HG03045 (cell line): Measurements from ENCODE around the gene SLC13A5.

ENCODE experiments used
- ATAC-seq: cut with Tn5 transposase; IDR thresholded peaks from one replicate; pipeline ENCODE4 v1.9.1; 2021; ENCODE audit warnings: mild to moderate bottlenecking, moderate library complexity; ENCODE audit not compliant: unreplicated experiment

SLC13A5 gene

DNA sequence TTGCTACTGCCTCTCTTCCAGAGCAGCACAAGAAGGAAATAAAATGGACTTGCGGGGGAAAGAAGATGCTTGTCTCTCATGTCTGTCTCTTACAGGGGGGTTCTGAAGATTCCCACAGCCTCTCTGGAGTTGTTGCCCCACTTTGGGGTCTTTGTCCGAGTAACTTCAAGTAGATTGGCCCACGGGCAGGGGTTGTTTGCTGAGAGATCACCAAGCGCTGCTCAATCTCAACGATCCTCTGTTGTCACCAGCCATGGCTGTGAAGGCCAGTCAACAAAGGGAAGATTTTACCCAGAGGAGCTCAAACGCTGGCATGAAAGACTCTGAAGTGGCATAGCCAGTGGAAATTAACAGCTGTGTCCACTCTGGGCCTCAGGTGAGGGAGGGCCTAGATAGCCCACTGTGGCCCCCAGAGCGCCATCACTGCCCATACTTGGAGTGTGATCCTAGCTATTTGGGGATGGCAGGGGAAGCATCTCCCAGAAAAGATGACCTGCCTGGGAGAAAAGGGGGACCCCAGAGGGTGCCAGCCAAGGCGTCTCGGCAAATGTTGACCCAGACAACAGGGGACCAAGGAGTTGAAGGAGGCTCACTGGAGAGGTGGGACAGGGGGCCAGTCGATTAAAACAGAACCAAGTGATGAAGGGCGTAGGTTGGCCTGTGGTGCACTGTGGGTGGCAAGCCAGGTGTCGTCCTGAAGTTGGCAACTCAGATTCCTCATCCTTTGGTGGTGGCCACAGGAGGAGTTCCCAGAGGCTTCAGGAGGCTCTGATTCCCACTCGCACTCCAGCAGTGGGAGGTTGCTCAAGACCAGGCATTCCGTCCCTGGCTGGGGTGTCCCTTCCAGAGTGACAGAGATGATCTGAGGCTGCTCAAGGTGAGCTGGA lies 28.0 kb downstream of the SLC13A5 start:
- ATAC-seq, result no peak

DNA sequence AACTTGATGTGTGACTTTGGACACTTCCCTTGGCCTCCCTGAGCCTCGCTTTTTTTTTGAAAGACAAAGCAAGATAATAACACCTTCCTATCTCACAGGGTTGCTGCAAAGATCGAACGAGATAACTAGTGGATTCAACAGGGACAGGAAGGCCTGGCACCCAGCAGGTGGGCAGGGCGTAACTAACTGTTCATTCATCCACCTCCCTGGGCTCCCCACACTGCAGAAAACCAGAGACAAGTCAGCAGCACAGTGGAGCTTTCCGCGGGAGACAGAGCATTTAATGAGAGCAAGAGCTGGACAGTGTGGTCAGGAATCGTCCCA lies 28.7 kb downstream of the SLC13A5 start:
- no peak for ATAC-seq

DNA sequence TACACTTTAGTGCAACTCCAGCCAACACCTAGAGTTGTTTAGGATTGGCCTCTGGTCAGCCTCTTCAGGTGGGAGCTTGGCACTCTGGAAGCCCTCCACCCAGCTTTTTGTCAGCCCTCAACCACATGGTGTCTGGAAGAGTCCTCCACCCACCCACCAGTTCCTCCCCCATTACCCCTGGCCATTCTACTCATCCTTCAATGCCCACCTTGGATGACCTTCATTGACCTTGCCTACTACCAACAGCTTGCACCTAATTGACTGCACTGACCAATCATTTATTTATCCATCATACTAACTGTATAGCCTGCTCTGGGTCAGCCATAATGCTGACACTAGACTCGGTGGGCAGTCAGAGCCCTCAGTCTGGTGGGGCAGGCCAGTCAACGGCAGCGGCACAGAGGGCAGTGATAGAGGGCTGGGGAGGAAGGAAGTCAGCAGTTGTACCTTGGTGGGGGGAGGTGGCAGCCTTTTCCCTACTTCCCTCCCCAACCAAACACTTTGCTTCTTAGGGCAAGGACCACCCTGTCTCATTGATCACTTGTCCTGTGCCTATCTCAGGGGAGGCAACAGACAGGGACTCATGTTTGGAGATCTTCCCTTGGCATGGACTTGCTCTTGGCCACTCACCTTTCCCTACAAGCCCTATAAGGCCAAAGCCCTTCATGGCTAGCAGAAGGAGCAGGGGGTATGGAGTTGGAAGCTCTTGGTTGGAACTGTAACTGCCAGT lies 29.3 kb downstream of the SLC13A5 start:
- no peak for ATAC-seq

DNA sequence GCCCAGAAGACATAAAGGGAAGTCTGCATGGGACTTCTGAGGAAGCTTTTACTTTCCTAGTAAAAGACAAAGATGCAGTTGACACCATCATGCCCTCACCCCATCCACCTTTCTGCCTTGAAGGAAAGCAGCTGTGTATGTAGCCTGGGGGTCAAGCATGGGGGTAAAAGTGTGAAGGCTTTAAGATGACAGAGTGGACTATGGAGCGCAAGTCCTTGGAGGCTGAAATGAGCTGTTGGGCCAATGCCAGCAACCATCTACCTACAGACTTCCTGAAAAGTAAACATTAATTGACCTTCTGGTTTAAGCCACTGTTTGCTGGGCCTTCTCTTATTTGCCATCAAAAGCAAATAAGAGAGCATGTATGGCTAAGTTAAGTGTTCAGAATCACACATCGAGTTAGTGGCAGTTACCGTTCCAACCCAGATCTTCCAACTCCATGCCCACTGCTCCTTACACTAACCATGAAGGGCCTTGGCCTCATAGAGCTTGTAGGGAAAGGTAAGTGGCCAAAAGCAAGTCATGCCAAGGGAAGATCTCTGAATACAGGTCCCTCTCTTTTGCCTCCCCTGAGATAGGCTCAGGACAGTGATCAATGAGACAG lies 30.0 kb downstream of the SLC13A5 start:
- ATAC-seq, result no peak

DNA sequence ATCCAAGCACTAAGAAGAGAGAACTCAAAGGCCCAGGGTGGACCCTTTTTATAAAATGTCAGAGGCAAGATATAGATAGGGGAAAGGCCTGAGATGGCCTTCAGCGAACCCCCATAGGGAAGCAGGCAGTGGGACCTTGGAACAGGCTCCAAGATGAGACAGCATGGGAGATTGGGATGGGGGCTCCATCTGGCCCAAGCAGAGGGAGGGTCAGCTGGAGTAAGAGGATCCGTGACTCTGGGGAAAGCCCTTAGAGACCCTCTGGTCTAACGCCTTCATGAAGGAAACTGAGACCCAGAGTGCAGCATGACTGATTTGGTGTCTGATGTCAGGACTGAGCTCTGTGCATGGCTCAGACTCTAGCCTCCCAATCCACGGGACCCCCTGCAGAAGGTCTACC lies 30.8 kb downstream of the SLC13A5 start:
- no peak for ATAC-seq

DNA sequence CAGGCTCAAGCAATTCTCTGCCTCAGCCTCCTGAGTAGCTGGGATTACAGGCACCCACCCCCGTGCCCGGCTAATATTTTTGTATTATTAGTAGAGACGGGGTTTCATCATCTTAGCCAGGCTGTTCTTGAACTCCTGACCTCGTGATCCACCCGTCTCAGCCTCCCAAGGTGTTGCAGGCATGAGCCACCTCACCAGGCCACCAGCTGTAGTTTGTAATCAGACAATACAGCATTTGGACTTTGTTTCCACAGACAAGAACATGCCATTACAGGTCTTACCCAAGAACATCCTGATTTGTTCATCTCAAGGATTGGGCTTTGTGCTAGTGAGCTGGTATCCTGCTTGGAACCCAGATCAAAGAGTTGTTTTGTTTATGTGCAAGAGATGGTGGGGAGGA lies 31.5 kb downstream of the SLC13A5 start:
- no peak for ATAC-seq

DNA sequence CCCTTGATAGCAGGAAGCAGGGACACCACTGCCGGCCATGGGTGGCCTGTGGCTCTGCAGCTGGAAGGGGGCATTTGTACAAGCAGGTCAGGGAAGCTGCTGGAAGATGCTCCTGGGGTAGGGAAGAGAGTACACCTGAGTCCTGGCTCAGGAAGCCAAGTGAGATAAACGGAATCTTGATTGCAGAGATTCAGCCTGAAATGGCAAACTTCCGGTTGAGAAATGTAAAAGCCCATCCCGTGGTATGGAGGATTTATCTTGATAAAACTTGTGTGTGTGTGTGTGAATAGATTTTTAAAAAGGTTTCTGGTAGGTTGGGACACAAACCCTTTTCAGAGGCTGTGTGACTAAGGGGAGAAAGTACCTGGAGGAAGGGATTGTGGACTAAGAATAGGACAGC lies 32.0 kb downstream of the SLC13A5 start:
- ATAC-seq, result no peak

DNA sequence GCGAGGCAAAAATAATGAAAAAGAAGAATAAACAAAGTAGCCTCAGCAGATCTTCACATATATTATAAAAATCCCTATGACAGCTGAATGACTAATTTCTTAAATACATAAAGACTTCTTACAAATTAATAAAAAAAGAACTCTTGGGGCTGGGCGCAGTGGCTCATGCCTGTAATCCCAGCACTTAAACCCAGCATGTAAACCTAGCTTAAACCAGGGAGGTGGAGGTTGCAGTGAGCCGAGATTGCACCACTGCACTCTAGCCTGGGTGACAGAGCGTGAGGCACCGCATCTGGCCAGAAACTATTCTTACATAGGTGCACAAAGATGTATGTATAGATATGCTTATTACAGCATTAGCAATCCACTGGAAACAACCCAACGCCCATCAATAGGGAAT lies 33.9 kb downstream of the SLC13A5 start:
- no peak for ATAC-seq

DNA sequence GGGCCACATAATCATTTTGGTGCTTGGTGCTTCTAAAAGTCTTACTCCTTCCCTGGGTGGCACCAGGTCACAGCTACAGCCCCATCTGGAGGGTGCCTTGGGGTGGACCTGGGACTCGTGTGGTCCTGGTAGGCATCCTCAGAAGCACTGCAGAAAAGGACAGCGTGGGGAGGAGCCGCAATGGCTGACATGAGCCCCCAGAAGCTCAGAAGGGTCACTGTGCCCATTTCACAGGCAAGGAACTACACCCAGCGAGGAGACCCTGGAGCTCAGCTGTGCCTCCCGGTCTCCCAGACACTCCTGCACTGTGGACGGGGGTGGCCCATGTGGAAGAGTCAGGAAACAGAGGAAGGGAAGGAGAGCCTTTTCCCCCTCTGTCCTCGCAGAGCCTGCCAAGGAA lies 35.2 kb downstream of the SLC13A5 start:
- no peak for ATAC-seq

DNA sequence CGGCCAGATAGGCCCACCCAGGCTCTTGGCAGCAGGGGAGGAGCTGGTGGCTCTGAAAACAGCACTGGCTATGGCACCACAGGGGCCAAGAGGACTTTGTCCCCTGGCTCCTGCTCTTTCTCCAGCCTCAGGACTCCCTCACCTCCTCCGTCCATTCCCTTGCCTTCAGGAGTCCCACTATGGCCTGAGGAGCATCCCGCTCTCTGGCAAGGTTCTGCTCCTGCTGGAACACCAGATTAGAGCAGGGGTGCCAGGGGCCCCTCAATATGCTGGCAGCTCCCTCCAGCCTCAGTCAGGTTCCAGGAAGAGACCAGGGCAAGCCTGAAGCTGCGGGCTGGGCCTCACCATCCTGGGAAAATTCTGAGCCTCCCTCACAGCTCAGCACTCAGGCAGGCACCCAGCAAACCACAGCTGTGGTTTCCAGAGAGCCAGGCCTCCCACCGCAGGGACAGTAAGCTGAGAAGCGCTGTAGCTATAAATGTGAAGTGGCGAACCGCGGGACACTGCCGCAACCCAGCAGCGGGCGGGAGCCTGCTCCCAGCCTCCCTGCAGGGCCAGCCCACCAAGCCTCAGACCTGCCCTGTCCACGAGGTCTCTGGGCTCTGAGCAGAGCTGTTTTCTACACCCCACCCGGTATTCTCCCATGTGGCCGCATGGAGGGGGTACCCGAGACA lies 35.9 kb downstream of the SLC13A5 start:
- ATAC-seq, result no peak

DNA sequence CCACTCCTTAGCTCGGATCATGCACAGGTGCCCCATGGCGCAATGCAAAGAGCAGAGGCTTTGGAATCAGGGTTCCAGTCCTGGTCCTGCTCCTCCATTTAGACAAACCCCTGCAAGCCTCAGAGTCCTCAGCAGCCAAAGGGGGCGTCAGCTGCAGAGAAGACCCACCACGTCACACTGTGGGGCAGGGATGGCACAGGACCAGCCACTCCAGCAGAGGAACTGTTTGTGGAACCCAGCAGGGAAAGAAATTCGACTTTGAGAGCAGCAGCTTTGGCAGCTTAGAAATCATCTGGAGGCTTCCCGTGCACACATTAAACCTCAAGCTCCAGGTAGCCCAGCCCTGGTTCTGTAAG lies 36.4 kb downstream of the SLC13A5 start:
- no peak for ATAC-seq

DNA sequence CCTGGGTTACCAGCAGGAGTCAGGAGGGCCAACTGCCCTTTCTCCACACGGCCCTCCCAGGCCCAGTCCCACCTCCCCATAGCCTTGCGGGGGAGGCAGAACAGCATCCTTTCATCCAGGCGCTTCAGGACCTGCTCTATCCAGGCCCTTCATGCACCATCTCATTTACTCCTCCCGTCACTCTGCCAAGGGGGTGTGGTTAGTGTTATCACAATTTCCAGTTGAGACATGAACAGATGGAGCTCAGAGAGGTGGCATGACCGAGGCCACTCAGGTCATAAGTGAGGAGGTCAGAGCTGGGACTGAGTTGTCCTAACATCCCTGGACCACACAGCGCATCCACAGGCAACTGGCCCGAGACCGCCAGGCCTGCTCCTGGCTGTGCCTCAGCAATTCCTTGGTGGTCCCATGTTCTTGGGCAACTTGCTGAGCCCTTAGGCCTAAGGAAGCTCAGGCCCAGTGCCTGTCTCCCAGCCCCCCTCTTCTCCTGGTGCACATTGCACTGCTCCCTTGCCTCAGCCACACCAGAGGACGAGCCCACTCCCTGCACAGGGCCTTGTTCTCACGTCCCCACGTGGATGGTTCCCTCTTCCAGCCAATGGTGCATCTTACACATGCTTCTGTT lies 37.9 kb downstream of the SLC13A5 start:
- ATAC-seq, result no peak

DNA sequence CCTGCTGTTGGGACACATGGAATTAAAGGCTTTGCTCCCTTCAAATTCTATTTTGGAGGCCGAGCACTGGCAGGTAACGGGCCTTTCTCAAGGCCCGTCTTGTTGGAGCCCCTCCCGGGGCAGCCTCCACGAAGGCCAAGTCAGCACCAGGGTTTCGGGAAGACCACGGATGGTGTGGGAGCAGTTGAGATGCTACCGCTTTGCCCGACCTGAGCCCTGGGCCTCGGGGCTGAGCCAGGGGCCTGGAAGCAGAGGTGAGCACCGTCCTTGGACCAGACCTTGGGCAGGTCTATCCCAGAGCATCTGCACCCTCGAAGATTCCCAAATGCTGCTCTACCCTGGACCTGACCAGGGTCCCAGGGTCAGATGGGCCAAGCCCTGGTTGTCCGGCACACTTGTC lies 38.6 kb downstream of the SLC13A5 start:
- no peak for ATAC-seq

DNA sequence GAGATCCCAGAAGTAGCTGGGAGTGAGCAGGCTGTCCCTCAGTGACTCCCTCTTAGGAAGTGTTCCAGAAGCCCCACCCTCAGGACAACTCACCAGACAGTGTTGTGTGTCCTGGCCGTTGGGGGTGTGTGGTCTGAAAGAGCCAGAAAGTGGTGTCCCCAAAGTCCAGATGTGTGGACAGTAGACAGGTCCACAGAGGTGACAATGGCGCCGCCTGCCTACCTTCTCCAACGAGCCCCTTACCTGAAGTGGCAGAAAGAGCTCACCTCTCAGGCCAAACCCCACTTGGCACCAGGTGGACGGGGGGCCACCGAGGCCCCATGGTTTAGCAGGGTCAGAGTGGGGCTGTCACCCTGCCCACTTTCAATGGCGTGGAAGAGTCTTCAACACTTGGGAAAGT lies 41.7 kb downstream of the SLC13A5 start:
- no peak for ATAC-seq

DNA sequence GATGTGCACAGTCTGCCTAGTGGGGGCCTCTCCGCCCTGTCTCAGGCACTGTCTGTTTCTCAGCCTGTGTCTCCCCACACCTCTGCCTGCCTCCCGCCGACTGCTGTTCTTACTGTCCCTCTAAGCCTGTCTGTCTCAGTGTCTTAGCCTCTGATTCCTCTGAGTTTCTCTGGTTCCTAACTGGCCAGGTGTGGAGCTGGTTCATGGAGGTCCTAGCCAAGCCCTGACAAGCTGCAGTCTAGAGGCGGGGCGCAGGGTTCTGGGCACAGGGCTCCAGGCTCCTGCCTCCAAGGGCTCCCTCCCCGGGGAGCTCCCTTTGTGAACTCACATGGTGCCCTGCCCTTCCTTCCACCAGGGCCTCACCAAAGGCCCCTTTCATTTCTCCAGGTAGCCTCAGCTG lies 42.2 kb downstream of the SLC13A5 start:
- no peak for ATAC-seq

DNA sequence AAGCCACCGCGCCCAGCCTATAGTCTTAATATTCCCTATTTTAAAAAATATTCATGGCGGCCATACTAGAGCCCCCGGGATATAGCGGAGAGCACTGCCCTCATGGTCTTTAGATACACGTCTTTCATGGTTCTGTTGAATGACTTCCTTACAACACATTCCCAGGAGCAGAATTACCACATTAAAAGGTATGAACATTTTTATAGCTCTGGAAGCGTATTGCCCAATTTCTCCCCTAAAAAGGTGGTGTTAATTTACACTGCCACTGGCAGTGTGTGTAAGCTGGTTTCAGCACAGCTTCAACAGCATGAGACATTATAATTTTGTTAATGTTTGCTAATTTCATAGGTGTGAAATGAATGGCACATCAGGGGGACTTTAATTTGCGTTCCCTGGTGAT lies 42.6 kb downstream of the SLC13A5 start:
- ATAC-seq, result no peak

DNA sequence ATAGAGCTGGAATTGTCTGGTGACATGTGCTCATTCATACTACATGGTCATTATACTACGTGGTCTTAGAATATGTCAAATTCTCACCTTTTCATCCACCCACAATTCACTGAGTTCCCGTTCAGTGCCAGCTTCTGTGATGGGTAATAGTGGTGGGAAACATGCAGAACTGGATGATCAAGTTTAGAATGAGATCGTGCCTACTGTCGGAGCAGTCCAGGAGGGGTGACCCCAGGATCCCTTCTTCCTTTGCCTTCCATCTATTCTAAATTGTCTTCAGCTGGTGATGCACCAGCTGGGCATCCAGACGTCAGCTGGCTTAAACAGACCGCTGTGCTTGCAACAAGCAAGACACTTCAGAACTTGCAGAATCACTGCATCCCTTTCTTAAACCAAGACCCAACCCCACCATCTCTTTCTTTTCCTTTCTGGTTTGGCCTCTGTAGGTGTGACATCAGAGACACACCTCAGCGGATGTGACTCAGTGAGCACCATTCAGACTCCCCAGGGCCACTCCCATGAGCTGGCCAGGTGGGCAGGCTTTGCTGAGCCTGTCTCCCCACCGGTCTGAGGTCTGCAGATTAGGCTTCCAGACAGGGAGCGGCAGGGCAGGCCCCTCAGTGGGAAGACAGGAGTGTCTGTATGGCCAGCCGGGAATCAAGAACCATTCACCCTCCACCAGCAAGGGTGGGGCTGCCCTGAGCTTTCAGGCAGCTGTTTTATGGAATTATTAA lies 43.5 kb downstream of the SLC13A5 start:
- ATAC-seq, result no peak

DNA sequence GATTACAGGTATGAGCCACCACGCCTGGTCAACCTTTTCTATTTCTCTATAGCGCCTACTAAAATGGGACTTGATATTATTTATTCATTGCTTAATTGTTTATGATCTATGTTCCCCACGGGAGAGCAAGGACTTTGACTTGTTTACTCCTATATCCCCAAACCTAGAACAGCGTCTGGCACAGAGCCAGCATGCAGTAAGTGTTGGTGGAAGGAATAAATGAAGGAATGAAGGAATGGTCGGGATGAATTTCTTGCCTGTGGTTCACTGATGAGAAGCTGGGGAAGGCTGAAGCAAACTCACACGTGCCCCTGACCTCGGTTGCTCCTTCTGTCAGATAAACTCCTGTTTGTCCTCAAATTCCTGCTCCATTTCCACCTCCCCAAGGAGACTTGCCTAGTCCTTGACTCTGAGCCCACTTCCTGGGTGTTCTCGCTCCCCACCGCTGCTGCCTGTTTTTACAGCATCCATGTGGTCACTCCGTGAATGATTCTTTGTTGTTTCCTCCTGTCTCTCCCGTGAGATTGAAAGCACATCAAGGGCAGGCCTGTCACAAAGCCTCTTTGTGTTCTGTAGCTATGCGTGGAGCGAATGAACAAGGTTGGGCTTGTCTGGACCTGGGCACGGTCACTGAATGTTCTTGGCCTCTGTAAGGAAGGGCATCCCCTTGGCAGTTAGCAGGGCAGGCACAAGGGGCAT lies 44.3 kb downstream of the SLC13A5 start:
- no peak for ATAC-seq

DNA sequence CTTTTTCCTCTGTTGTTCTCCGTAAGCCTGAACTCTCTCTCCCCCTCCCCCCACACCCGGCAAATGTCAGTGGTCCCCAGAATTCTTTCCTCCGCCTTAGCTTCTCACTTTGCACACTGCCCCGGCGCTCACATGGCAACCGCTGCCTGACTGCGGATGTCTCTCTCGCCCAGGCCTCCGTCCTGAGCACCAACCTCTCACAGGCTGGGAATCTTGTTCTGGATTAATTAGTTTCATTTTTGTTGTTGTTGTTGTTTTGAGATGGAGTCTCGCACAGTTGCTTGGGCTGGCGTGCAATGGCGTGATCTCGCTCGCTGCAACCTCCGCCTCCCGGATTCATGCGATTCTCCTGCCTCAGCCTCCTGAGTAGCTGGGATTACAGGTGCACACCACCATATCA lies 45.0 kb downstream of the SLC13A5 start:
- no peak for ATAC-seq

DNA sequence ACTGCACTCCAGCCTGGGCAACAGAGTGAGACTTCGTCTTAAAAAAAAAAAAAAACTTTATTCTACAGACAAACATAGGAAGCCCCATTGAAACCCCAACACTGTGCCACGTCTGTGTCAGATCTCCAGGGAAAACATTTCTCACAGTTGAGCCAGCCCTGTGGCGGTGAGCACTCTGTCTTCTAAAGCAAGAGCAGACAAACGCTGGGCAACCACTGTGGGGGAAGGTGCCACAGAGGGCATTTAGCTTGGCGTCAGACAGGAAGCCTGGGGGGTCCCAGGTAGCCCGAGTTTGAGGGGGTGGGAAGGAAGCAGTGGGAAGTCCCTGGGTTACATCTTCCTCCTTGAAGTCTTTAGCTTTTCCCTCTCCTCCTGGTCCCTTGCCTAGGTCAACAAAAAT lies 45.7 kb downstream of the SLC13A5 start:
- no peak for ATAC-seq
